22Rv1 (cell line): ENCODE measurements around the gene AKAP12.

Source experiments
- H3K27ac ChIP-seq: fragments of 450-650 bp; 2 replicates; pipeline ENCODE4 v1.5.1; 2017
- CTCF ChIP-seq: fragments of 450-650 bp; IDR thresholded peaks from 2 replicates; pipeline ENCODE4 v1.5.1; 2017; ENCODE audit warnings: mild to moderate bottlenecking
- ZFX ChIP-seq: fragments of 450-650 bp; IDR thresholded peaks from 2 replicates; pipeline ENCODE4 v1.6.1; 2017; ENCODE audit warnings: antibody characterized with exemption, borderline replicate concordance

AKAP12 gene

GRCh38 chr6:151279891-151280290 is 40.1 kb downstream of the AKAP12 start:
- H3K27ac ChIP-seq: no peak overlapping the region
- TF ChIP-seq CTCF (no peak), ZFX (no peak)

GRCh38 chr6:151280859-151281258 is 41.1 kb downstream of the AKAP12 start:
- TF ChIP-seq ZFX (no peak), CTCF (no peak)
- H3K27ac ChIP-seq: no peak overlapping the region

- TF ChIP-seq CTCF: no peak
- TF ChIP-seq ZFX: no peak
- no peak overlapping the region for H3K27ac ChIP-seq
Measured at GRCh38 chr6:151284012-151284411, 44.2 kb downstream of the AKAP12 start.

- no peak overlapping the region for H3K27ac ChIP-seq
- no peak for TF ChIP-seq ZFX
- no peak for TF ChIP-seq CTCF
Measured at GRCh38 chr6:151284548-151285017, 44.8 kb downstream of the AKAP12 start.

GRCh38 chr6:151285122-151285521 is 45.4 kb downstream of the AKAP12 start:
- no peak overlapping the region for H3K27ac ChIP-seq
- TF ChIP-seq ZFX (no peak), CTCF (no peak)

GRCh38 chr6:151286214-151286613 is 46.4 kb downstream of the AKAP12 start:
- no peak overlapping the region for H3K27ac ChIP-seq
- TF ChIP-seq ZFX (no peak), CTCF (no peak)

GRCh38 chr6:151288712-151289398 is 49.1 kb downstream of the AKAP12 start:
- H3K27ac ChIP-seq: no peak overlapping the region
- TF ChIP-seq ZFX (no peak), CTCF (no peak)
